HepG2 (cell line): ENCODE measurements around the gene BACE1-AS. TPM values are rescaled to one million over a fixed set of nuclear protein-coding genes. Genes with fewer than 3 reads are reported as not detected.

Source experiments
- ARID2 ChIP-seq: sonication (generic); formaldehyde crosslinking; IDR thresholded peaks from 2 replicates; pipeline ENCODE4 v1.8.1; 2022; ENCODE audit warnings: mild to moderate bottlenecking, missing genetic modification reagents, borderline replicate concordance
- EP300 ChIP-seq, 3 experiments: sonication (generic) in 1 of 3; formaldehyde crosslinking in 1 of 3; IDR thresholded peaks; 2 replicates each; pipeline versions ENCODE4 v1.5.1 to v1.6.1; 2011 to 2020; ENCODE audit warnings: low read depth in 2 of 3, low read length in 2 of 3, borderline replicate concordance in 1 of 3, improper control_type of control experiment in 1 of 3, mild to moderate bottlenecking in 1 of 3, missing genetic modification reagents in 1 of 3, moderate library complexity in 1 of 3
- FOXA1 ChIP-seq, 2 experiments: fragments of 450-650 bp in 1 of 2; sonication (generic) in 1 of 2; formaldehyde crosslinking in 1 of 2; IDR thresholded peaks; 2 replicates each; pipeline versions ENCODE4 v1.4.0 to v1.6.1; 2016 to 2020; ENCODE audit warnings: missing genetic modification reagents in 1 of 2
- FUBP1 ChIP-seq: sonication (generic); formaldehyde crosslinking; IDR thresholded peaks from 2 replicates; pipeline ENCODE4 v1.5.1; 2020; ENCODE audit warnings: missing genetic modification reagents, mild to moderate bottlenecking, borderline replicate concordance
- HNF1B ChIP-seq: sonication (generic); formaldehyde crosslinking; IDR thresholded peaks from 2 replicates; pipeline ENCODE4 v1.5.1; 2020; ENCODE audit warnings: mild to moderate bottlenecking, moderate library complexity, missing genetic modification reagents
- JUN ChIP-seq: sonication (generic); formaldehyde crosslinking; IDR thresholded peaks from 2 replicates; pipeline ENCODE4 v1.4.0; 2020; ENCODE audit warnings: mild to moderate bottlenecking, missing genetic modification reagents
- MAFF ChIP-seq: IDR thresholded peaks from 2 replicates; pipeline ENCODE4 v1.6.1; 2011; ENCODE audit warnings: low read depth, low read length, improper control_type of control experiment
- MATR3 ChIP-seq: sonication (generic); formaldehyde crosslinking; IDR thresholded peaks from 2 replicates; pipeline ENCODE4 v1.4.0; 2020; ENCODE audit warnings: missing genetic modification reagents
- NFIC ChIP-seq: IDR thresholded peaks from 2 replicates; pipeline ENCODE4 v1.6.1; 2012; ENCODE audit warnings: mild to moderate bottlenecking, low read length, inconsistent platforms
- NKX3-1 ChIP-seq: sonication (generic); formaldehyde crosslinking; IDR thresholded peaks from 2 replicates; pipeline ENCODE4 v1.5.0; 2020; ENCODE audit warnings: missing genetic modification reagents
- NR2F2 ChIP-seq: IDR thresholded peaks from 2 replicates; pipeline ENCODE4 v1.6.1; 2012; ENCODE audit warnings: low read depth, inconsistent platforms, borderline replicate concordance
- PHF20 ChIP-seq: sonication (generic); formaldehyde crosslinking; IDR thresholded peaks from 2 replicates; pipeline ENCODE4 v1.5.0; 2020; ENCODE audit warnings: mild to moderate bottlenecking, missing genetic modification reagents
- SOX6 ChIP-seq, 2 experiments: fragments of 450-650 bp in 1 of 2; sonication (generic) in 1 of 2; formaldehyde crosslinking in 1 of 2; IDR thresholded peaks; 2 replicates each; pipeline versions ENCODE4 v1.4.0 to v1.6.1; 2017 to 2020; ENCODE audit warnings: antibody characterized with exemption in 1 of 2, mild to moderate bottlenecking in 1 of 2, missing genetic modification reagents in 1 of 2
- THAP11 ChIP-seq: IDR thresholded peaks from 2 replicates; pipeline ENCODE4 v1.6.1; 2016; ENCODE audit warnings: missing biosample characterization, missing genetic modification reagents
- TP53 ChIP-seq: sonication (generic); formaldehyde crosslinking; conservative IDR thresholded peaks from 2 replicates; pipeline ENCODE4 v1.4.0; 2020; ENCODE audit warnings: missing genetic modification reagents
- ZNF101 ChIP-seq: sonication (generic); formaldehyde crosslinking; IDR thresholded peaks from 2 replicates; pipeline ENCODE4 v1.4.0; 2020; ENCODE audit warnings: mild to moderate bottlenecking, low read depth, missing genetic modification reagents, borderline replicate concordance
- ZNF556 ChIP-seq: sonication (generic); formaldehyde crosslinking; IDR thresholded peaks from 2 replicates; pipeline ENCODE4 v1.4.0; 2020; ENCODE audit warnings: mild to moderate bottlenecking, missing genetic modification reagents, borderline replicate concordance
- ZNF644 ChIP-seq: IDR thresholded peaks from 2 replicates; pipeline ENCODE4 v1.6.1; 2016; ENCODE audit warnings: low read depth
- ZNF780A ChIP-seq: sonication (generic); formaldehyde crosslinking; IDR thresholded peaks from 2 replicates; pipeline ENCODE4 v1.8.0; 2022; ENCODE audit warnings: mild to moderate bottlenecking, missing genetic modification reagents, moderate library complexity
- polyA plus RNA-seq, 8 experiments: library from polyadenylated mRNA; depleted of rRNA in 3 of 8; stranded (reverse) in 7 of 8; unstranded in 1 of 8; fragments of >200 nt; fragmentation: Illumina TruSeq in 4 of 8; extraction: Trizol in 4 of 8; gene quantifications; 2 replicates each; pipeline versions ENCODE4 v1.2.1 to v1.2.3, GENCODE V29; 2011 to 2016; ENCODE audit warnings: low read depth in 4 of 8, missing spikeins in 1 of 8, mixed read lengths in 1 of 8; ENCODE audit not compliant: insufficient read depth in 1 of 8
- total RNA-seq, 5 experiments: library from RNA; depleted of rRNA; stranded (reverse); fragments of >200 nt; fragmentation: Illumina TruSeq; extraction: Trizol; gene quantifications; 2 replicates each; pipeline ENCODE4 v1.2.3, GENCODE V29; 2016; ENCODE audit warnings: low read depth in 1 of 5
- TF ChIP-seq, protein P1 (sequence below): sonication (generic); formaldehyde crosslinking; IDR thresholded peaks from 2 replicates; pipeline ENCODE4 v1.5.0; 2020; ENCODE audit warnings: mild to moderate bottlenecking, missing genetic modification reagents
- TF ChIP-seq, protein P2 (sequence below): sonication (generic); formaldehyde crosslinking; IDR thresholded peaks from 2 replicates; pipeline ENCODE4 v1.4.0; 2020; ENCODE audit warnings: missing genetic modification reagents
- TF ChIP-seq, protein P3 (sequence below): sonication (generic); formaldehyde crosslinking; IDR thresholded peaks from 2 replicates; pipeline ENCODE4 v1.4.0; 2020; ENCODE audit warnings: mild to moderate bottlenecking, missing genetic modification reagents

The BACE1-AS gene
- total and polyA plus RNA-seq, 2 of the 13 experiments (the other 11 are each of a cell fraction or from before 2014, with no cell fraction given), result 2.0 to 3.9 TPM

- TF ChIP-seq SOX6 (IDR thresholded peaks at IDR 0.05), result no peak
- TF ChIP-seq SOX6 (CRISPR knock-in tag; IDR thresholded peaks at IDR 0.05), result peak; percentile 60
- TF ChIP-seq NR2F2, result peak; percentile 72; the same call in 1 of the 2 replicates
- TF ChIP-seq NKX3-1 (CRISPR knock-in tag), result no peak
- TF ChIP-seq, protein P1, sequence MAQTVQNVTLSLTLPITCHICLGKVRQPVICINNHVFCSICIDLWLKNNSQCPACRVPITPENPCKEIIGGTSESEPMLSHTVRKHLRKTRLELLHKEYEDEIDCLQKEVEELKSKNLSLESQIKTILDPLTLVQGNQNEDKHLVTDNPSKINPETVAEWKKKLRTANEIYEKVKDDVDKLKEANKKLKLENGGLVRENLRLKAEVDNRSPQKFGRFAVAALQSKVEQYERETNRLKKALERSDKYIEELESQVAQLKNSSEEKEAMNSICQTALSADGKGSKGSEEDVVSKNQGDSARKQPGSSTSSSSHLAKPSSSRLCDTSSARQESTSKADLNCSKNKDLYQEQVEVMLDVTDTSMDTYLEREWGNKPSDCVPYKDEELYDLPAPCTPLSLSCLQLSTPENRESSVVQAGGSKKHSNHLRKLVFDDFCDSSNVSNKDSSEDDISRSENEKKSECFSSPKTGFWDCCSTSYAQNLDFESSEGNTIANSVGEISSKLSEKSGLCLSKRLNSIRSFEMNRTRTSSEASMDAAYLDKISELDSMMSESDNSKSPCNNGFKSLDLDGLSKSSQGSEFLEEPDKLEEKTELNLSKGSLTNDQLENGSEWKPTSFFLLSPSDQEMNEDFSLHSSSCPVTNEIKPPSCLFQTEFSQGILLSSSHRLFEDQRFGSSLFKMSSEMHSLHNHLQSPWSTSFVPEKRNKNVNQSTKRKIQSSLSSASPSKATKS (CRISPR knock-in tag), result no peak
- no peak for TF ChIP-seq ARID2 (CRISPR knock-in tag)
- no peak for TF ChIP-seq JUN (CRISPR knock-in tag)
- peak; percentile 46 for TF ChIP-seq THAP11 (CRISPR knock-in tag)
- TF ChIP-seq ZNF780A (CRISPR knock-in tag), result no peak
- TF ChIP-seq, protein P2, sequence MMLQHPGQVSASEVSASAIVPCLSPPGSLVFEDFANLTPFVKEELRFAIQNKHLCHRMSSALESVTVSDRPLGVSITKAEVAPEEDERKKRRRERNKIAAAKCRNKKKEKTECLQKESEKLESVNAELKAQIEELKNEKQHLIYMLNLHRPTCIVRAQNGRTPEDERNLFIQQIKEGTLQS (CRISPR knock-in tag), result no peak
- TF ChIP-seq TP53 (CRISPR knock-in tag), result no peak
- no peak for TF ChIP-seq ZNF644 (CRISPR knock-in tag)
- TF ChIP-seq NFIC, result no peak
- TF ChIP-seq MAFF, result no peak
- TF ChIP-seq PHF20, result no peak
- no peak for TF ChIP-seq MATR3 (CRISPR knock-in tag)
- no peak for TF ChIP-seq HNF1B (CRISPR knock-in tag)
- TF ChIP-seq ZNF556, result no peak
- TF ChIP-seq, protein P3, sequence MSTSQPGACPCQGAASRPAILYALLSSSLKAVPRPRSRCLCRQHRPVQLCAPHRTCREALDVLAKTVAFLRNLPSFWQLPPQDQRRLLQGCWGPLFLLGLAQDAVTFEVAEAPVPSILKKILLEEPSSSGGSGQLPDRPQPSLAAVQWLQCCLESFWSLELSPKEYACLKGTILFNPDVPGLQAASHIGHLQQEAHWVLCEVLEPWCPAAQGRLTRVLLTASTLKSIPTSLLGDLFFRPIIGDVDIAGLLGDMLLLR, result no peak
- peak in 1 of 2 experiments; percentile 40; a peak in 1 of 4 replicates for TF ChIP-seq EP300 (IDR thresholded peaks at IDR 0.05; ENCODE audit: low read depth in 2 of 2, low read length in 2 of 2)
- no peak; the same call in 1 of the 2 replicates for TF ChIP-seq EP300 (CRISPR knock-in tag; IDR thresholded peaks at IDR 0.05; ENCODE audit: borderline replicate concordance)
- no peak for TF ChIP-seq FOXA1 (IDR thresholded peaks at IDR 0.05)
- peak; percentile 48; the same call in 1 of the 2 replicates for TF ChIP-seq FOXA1 (CRISPR knock-in tag; IDR thresholded peaks at IDR 0.05)
- no peak for TF ChIP-seq FUBP1
- TF ChIP-seq ZNF101, result no peak
Measured at GRCh38 chr11:117303101-117303500, 12.0 kb downstream of the BACE1-AS start (continued).
